Lower leg skin (tissue), 4 donors: ENCODE data around the gene HMG20B. TPM values are rescaled to one million over a fixed set of nuclear protein-coding genes. Genes with fewer than 3 reads are reported as not detected.

Experiments
- DNase-seq, 2 donors: peaks; one replicate each; pipeline ENCODE4 v3.0.0-alpha.2; 2019; ENCODE audit warnings: low spot score in 2 of 2
- H3K4me3 ChIP-seq: fragments of 200-600 bp; sonication (generic); 2 replicates; pipeline ENCODE4 v1.5.1; 2017; ENCODE audit warnings: mild to moderate bottlenecking, low read depth; ENCODE audit not compliant: poor library complexity, severe bottlenecking
- CTCF ChIP-seq, 3 donors: fragments of 450-650 bp; IDR thresholded peaks; one replicate each; pipeline ENCODE4 v1.5.1; 2016; ENCODE audit warnings: antibody characterized with exemption in 3 of 3, mild to moderate bottlenecking in 3 of 3, moderate library complexity in 2 of 3
- POLR2A ChIP-seq, 2 donors: fragments of 450-650 bp; IDR thresholded peaks; one replicate each; pipeline ENCODE4 v1.6.1; 2016 to 2017; ENCODE audit warnings: antibody characterized with exemption in 2 of 2, mild to moderate bottlenecking in 1 of 2, moderate library complexity in 1 of 2
- WGBS, 2 donors: methylation state at CpG; one replicate each; pipeline ENCODE4 v1.1.5; 2018; 5-methylcytosine and 5-hydroxymethylcytosine counted together
- intact Hi-C: fragments of 100-400 bp; cut with DNase I; formaldehyde crosslinking; loops from one replicate; pipeline ENCODE4 v1.15.0; 2023; ENCODE audit warnings: low total_unique reads
- total RNA-seq, 4 donors: library from RNA; depleted of rRNA; stranded (reverse); fragments of >200 nt; gene quantifications; one replicate each; pipeline ENCODE4 v1.1.0, GENCODE V29; 2016

HMG20B gene
- total RNA-seq, 4 donors from 2014 or later: 112 to 135 (median 123) TPM

GRCh38 chr19:3554254-3555083 is 18.3 kb upstream of the HMG20B start:
- no peak overlapping the region for H3K4me3 ChIP-seq
- TF ChIP-seq POLR2A (IDR thresholded peaks at IDR 0.05): no peak
- no peak for TF ChIP-seq CTCF (IDR thresholded peaks at IDR 0.05)
- DNase-seq: no peak
- intact Hi-C loops: no loop called here
- 72 to 74% methylated on average over 20 to 21 of the region's 21 CpGs for WGBS, 2 donors

- intact Hi-C loops: no loop called here
- H3K4me3 ChIP-seq: no peak overlapping the region
- WGBS, 2 donors: 67 to 74% methylated on average over 15 of the region's 15 CpGs
- no peak for DNase-seq
- TF ChIP-seq CTCF (IDR thresholded peaks at IDR 0.05) (no peak), POLR2A (IDR thresholded peaks at IDR 0.05) (no peak)
Measured at GRCh38 chr19:3555653-3556422, 16.9 kb upstream of the HMG20B start.

- H3K4me3 ChIP-seq: peak overlapping the region; percentile 83
- 26 to 30% methylated on average over 9 of the region's 9 CpGs for WGBS, 2 donors
- intact Hi-C loops: no loop called here
- no peak for DNase-seq
- TF ChIP-seq CTCF (IDR thresholded peaks at IDR 0.05): no peak
- no peak for TF ChIP-seq POLR2A (IDR thresholded peaks at IDR 0.05)
Measured at GRCh38 chr19:3556423-3556977, 16.2 kb upstream of the HMG20B start.

- no peak for TF ChIP-seq CTCF (IDR thresholded peaks at IDR 0.05)
- no peak for TF ChIP-seq POLR2A (IDR thresholded peaks at IDR 0.05)
- 0% methylated on average over 15 to 40 of the region's 60 CpGs for WGBS, 2 donors
- intact Hi-C loops: no loop called here
- H3K4me3 ChIP-seq: peak overlapping the region; percentile 83
- DNase-seq: no peak
Measured at GRCh38 chr19:3556978-3557460, 15.7 kb upstream of the HMG20B start.

- DNase-seq: peak; percentile 92 to 99
- peak within 1 kb of the TSS; percentile 83 for H3K4me3 ChIP-seq
- TF ChIP-seq CTCF (IDR thresholded peaks at IDR 0.05): no peak
- TF ChIP-seq POLR2A (IDR thresholded peaks at IDR 0.05): no peak
- 0 to 1% methylated on average over 38 to 73 of the region's 81 CpGs for WGBS, 2 donors
- intact Hi-C loops: no loop called here
Measured at GRCh38 chr19:3557461-3558248, 15.1 kb upstream of the HMG20B start, which contains the start of gene MFSD12. MFSD12 (minus strand) TSS chr19:3557586; CDS start chr19:3557403, 183 bp downstream.
